ENCODE data around the gene MED29. TPM values are rescaled to one million over a fixed set of nuclear protein-coding genes. Genes with fewer than 3 reads are reported as not detected.

The MED29 gene
- total and polyA plus RNA-seq, 2 of the 13 experiments (the other 11 are each of a cell fraction or from before 2014, with no cell fraction given): 14.0 to 19.7 TPM

DNA sequence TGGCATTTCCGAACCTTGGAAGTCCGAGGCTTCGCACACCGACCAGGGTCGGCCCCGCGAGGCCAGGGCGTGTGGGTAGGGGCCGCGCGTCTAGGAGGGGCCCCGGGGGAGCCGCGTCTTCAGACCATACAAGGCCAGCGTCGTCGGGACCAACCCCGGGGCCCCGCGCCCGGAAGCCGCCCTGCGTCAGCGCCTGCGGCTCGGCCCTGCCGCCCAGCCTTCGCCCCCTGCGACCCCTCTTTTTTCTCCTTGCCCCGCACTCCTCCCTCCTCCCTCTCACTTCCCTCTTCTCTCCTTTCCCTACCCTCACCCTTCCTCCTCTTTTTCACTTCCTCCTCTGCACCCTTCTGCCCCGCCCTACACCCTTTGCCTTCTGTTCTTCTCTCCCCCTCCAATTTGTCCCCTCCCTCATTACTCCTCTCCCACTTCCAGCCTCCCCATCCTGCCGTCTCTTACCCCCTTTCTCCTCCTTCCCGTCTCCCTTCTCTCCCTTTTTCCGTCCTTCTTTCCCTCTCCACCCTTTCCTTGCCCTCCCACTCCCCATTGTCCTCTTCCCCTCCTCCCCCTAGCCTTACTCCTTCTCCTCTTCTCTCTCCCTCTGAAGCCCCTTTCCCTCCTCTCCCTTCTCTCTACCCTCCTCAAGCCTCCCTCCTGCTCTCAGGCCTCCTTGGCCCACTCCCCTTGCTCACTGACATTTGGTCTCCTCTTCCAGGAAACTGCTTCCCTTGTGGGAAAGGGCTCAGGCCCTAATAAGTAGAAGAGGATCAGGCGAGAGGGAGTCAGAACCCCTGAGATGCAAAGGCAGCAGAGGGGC is 19.0 kb downstream of the MED29 start (continued):
- TF ChIP-seq, protein P1, sequence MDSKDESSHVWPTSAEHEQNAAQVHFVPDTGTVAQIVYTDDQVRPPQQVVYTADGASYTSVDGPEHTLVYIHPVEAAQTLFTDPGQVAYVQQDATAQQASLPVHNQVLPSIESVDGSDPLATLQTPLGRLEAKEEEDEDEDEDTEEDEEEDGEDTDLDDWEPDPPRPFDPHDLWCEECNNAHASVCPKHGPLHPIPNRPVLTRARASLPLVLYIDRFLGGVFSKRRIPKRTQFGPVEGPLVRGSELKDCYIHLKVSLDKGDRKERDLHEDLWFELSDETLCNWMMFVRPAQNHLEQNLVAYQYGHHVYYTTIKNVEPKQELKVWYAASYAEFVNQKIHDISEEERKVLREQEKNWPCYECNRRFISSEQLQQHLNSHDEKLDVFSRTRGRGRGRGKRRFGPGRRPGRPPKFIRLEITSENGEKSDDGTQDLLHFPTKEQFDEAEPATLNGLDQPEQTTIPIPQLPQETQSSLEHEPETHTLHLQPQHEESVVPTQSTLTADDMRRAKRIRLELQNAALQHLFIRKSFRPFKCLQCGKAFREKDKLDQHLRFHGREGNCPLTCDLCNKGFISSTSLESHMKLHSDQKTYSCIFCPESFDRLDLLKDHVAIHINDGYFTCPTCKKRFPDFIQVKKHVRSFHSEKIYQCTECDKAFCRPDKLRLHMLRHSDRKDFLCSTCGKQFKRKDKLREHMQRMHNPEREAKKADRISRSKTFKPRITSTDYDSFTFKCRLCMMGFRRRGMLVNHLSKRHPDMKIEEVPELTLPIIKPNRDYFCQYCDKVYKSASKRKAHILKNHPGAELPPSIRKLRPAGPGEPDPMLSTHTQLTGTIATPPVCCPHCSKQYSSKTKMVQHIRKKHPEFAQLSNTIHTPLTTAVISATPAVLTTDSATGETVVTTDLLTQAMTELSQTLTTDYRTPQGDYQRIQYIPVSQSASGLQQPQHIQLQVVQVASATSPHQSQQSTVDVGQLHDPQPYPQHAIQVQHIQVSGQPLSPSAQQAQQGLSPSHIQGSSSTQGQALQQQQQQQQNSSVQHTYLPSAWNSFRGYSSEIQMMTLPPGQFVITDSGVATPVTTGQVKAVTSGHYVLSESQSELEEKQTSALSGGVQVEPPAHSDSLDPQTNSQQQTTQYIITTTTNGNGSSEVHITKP (CRISPR knock-in tag; IDR thresholded peaks at IDR 0.05; ENCODE audit: low read depth): no peak
- TF ChIP-seq, protein P2, sequence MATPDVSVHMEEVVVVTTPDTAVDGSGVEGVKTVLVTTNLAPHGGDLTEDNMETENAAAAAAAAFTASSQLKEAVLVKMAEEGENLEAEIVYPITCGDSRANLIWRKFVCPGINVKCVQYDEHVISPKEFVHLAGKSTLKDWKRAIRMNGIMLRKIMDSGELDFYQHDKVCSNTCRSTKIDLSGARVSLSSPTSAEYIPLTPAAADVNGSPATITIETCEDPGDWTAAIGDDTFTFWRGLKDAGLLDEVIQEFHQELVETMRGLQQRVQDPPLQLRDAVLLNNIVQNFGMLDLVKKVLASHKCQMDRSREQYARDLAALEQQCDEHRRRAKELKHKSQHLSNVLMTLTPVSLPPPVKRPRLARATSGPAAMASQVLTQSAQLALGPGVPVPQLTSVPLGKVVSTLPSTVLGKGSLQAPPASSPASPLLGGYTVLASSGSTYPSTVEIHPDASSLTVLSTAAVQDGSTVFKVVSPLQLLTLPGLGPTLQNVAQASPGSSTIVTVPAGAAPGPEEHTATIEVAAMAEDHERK (CRISPR knock-in tag; IDR thresholded peaks at IDR 0.05; ENCODE audit: low read depth): no peak
- TF ChIP-seq HIVEP1 (CRISPR knock-in tag; IDR thresholded peaks at IDR 0.05): no peak
- TF ChIP-seq ZNF577 (CRISPR knock-in tag; IDR thresholded peaks at IDR 0.05; ENCODE audit: borderline replicate concordance, low read depth): no peak
- TF ChIP-seq GZF1 (CRISPR knock-in tag; IDR thresholded peaks at IDR 0.05): no peak
- TF ChIP-seq, protein P3, sequence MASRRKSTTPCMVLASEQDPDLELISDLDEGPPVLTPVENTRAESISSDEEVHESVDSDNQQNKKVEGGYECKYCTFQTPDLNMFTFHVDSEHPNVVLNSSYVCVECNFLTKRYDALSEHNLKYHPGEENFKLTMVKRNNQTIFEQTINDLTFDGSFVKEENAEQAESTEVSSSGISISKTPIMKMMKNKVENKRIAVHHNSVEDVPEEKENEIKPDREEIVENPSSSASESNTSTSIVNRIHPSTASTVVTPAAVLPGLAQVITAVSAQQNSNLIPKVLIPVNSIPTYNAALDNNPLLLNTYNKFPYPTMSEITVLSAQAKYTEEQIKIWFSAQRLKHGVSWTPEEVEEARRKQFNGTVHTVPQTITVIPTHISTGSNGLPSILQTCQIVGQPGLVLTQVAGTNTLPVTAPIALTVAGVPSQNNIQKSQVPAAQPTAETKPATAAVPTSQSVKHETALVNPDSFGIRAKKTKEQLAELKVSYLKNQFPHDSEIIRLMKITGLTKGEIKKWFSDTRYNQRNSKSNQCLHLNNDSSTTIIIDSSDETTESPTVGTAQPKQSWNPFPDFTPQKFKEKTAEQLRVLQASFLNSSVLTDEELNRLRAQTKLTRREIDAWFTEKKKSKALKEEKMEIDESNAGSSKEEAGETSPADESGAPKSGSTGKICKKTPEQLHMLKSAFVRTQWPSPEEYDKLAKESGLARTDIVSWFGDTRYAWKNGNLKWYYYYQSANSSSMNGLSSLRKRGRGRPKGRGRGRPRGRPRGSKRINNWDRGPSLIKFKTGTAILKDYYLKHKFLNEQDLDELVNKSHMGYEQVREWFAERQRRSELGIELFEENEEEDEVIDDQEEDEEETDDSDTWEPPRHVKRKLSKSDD (CRISPR knock-in tag; IDR thresholded peaks at IDR 0.05; ENCODE audit: low read depth): no peak
- TF ChIP-seq FOXK1 (CRISPR knock-in tag; IDR thresholded peaks at IDR 0.05; ENCODE audit: borderline replicate concordance, low read depth): no peak
- TF ChIP-seq, protein P4, sequence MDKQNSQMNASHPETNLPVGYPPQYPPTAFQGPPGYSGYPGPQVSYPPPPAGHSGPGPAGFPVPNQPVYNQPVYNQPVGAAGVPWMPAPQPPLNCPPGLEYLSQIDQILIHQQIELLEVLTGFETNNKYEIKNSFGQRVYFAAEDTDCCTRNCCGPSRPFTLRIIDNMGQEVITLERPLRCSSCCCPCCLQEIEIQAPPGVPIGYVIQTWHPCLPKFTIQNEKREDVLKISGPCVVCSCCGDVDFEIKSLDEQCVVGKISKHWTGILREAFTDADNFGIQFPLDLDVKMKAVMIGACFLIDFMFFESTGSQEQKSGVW (CRISPR knock-in tag; IDR thresholded peaks at IDR 0.05; ENCODE audit: borderline replicate concordance): no peak
- no peak; the same call in 1 of the 2 replicates for TF ChIP-seq HES4 (CRISPR knock-in tag; IDR thresholded peaks at IDR 0.05; ENCODE audit: borderline replicate concordance)
- TF ChIP-seq TOPORS (CRISPR knock-in tag; IDR thresholded peaks at IDR 0.05): no peak
- TF ChIP-seq ZSCAN21 (CRISPR knock-in tag; IDR thresholded peaks at IDR 0.05; ENCODE audit: borderline replicate concordance): no peak
- no peak for TF ChIP-seq ZBTB20 (CRISPR knock-in tag; IDR thresholded peaks at IDR 0.05; ENCODE audit: borderline replicate concordance, low read depth)
- TF ChIP-seq MEIS1 (CRISPR knock-in tag; IDR thresholded peaks at IDR 0.05; ENCODE audit: borderline replicate concordance): peak; percentile 47; the same call in 1 of the 2 replicates
- TF ChIP-seq ZNF891 (CRISPR knock-in tag; IDR thresholded peaks at IDR 0.05): no peak
- no peak for TF ChIP-seq SOX6 (IDR thresholded peaks at IDR 0.05)
- TF ChIP-seq SOX6 (CRISPR knock-in tag; IDR thresholded peaks at IDR 0.05): no peak
- TF ChIP-seq, protein P5, sequence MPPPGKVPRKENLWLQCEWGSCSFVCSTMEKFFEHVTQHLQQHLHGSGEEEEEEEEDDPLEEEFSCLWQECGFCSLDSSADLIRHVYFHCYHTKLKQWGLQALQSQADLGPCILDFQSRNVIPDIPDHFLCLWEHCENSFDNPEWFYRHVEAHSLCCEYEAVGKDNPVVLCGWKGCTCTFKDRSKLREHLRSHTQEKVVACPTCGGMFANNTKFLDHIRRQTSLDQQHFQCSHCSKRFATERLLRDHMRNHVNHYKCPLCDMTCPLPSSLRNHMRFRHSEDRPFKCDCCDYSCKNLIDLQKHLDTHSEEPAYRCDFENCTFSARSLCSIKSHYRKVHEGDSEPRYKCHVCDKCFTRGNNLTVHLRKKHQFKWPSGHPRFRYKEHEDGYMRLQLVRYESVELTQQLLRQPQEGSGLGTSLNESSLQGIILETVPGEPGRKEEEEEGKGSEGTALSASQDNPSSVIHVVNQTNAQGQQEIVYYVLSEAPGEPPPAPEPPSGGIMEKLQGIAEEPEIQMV (CRISPR knock-in tag; IDR thresholded peaks at IDR 0.05; ENCODE audit: low read depth): no peak
- TF ChIP-seq SMAD9 (CRISPR knock-in tag; IDR thresholded peaks at IDR 0.05): no peak

Measured in HepG2 (cell line).